Hematopoietic multipotent progenitor cell (in vitro differentiated cells): ENCODE measurements around the gene AIRE. TPM values are rescaled to one million over a fixed set of nuclear protein-coding genes. Genes with fewer than 3 reads are reported as not detected.

Source experiments
- DNase-seq, 3 donors: peaks; one replicate each; pipeline ENCODE4 v3.0.0-alpha.2; 2011 to 2015; ENCODE audit warnings: low read depth in 2 of 3, low spot score in 2 of 3
- total RNA-seq: library from RNA; depleted of rRNA; stranded (reverse); fragments of >200 nt; gene quantifications from one replicate; pipeline ENCODE4 v1.2.3, GENCODE V29; 2012

AIRE gene
- total RNA-seq, 1 donor: 0.27 TPM

DNA sequence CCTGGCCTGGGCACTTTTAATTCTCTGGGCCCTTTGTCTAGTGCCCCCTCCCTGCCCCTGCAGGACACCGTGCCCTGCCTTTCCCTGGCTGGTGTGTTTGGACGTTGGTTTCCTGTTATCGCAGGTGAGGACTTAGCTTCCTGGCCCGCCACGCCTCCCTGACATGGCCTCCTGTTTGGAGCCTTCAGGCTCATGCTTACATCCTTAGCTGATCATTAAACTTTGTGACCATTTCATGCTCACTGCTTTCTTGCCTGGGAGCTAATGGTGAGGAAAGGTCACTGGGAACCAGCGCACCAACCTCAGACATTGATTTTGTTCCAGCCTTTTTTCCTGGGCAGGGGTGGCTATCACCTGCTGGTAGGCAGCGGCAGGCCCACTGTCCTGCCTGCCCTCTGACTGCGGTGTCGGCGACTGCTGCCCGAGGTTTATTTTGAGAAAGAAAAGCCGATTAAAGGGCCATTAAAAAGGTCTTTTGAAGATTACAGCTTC, 17.9 kb downstream of the AIRE start:
- no peak for DNase-seq

DNA sequence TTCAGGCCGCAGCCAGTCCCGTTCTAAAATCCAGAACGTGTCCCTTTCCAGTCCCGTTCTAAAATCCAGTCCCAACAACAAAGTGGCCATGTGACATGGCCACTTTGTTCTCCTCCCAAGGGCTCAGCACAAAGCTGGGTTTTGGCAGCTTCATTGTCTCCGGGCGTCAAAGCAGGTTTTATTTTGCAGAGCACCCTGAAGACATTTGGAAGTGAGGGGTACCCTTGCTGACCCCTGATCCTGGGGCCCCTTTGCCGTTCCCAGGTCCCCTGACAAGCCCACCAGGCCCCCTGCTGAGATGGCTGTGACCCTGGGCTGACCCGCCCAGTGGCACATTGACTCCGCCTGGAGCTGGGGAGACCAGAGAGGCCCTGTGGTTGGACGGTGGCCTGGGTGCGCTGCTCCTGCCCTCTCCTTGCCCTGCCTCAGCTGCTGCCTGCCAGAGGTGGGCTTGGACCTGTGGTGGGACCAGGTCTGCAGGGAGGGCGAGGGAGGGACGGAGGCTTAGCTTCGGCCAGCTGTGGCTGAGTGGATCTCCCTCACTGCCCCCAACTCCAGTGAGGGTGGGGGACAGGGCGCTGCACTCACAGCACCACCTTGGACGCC, 18.4 kb downstream of the AIRE start:
- no peak for DNase-seq

DNA sequence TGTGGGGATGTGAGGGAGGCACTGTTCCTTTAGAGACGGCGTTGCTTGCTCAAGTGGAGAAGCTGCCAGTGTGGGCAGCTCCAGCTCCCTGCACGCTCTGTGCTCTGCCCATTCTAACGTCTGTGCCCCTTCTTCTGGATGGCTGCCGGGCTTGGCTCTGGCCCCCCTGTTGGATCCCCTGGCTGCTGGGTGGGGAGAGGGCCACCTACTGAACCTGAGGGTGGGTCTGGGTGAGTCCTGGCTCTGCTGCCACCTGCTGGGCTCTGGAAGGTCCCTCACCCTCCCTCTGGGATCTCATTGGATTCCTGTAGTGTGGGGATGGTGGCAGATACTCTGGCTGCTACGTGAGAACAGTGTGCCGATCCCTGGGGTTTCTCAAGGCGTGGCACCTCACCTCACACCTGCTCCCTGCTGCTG, 19.2 kb downstream of the AIRE start:
- DNase-seq: peak in 2 of 3 donors; percentile 56 to 68

DNA sequence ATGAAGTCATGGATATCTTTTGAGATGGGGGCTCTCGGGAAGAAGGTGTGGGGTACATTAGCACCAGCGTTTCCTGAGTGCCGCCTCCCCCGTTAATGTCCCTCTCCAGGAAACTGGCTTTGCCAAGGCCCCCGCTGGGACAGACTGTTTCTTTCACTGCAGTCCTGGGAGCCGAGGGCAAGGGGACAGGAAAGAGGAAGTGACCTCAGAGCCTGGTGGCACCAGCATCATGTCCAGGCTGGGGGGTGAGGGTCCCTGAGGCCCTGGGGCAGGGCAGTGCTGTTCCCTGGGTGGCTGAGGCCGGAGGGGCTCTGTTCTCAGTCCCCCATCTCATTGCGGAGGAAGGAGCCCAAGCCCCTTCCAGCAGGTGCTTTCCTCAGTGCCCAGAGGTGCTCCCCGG, 20.0 kb downstream of the AIRE start:
- DNase-seq: no peak

DNA sequence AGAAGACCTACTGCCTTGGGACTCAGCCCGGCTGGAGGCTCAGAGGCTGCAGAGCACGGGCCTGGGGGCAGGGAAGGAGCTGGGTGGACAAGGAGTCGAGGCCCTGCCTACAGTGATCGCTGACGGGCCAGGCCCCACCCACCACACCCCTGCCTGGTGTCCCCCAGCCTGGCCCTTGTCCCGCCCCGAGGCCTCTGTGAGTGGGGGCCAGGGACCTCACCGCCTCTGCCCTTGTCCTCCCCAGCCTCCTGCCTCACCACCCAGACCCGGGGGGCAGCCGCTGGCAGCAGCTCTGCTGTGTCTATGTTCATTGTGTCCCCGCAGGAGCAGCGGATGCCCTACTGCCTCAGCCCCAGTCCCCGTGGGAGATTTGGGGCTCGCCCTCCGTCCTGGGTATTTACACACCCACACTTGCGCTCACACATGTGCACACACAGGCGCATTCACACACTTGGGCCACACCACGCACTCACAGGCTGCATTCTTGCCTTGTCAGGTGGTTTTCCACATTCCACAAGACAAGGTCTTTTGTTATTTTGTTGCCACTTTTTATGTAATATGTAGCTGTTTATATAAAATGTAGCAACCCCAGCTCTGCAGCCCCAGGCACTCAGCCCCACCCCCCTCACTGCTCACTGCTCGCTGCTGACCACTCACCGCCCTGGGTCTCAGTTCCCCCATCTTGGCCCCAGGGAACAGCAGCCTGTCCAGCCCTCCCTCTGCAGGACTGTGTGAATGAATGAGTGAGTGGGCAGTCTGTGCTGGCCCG, 21.4 kb downstream of the AIRE start:
- no peak for DNase-seq

DNA sequence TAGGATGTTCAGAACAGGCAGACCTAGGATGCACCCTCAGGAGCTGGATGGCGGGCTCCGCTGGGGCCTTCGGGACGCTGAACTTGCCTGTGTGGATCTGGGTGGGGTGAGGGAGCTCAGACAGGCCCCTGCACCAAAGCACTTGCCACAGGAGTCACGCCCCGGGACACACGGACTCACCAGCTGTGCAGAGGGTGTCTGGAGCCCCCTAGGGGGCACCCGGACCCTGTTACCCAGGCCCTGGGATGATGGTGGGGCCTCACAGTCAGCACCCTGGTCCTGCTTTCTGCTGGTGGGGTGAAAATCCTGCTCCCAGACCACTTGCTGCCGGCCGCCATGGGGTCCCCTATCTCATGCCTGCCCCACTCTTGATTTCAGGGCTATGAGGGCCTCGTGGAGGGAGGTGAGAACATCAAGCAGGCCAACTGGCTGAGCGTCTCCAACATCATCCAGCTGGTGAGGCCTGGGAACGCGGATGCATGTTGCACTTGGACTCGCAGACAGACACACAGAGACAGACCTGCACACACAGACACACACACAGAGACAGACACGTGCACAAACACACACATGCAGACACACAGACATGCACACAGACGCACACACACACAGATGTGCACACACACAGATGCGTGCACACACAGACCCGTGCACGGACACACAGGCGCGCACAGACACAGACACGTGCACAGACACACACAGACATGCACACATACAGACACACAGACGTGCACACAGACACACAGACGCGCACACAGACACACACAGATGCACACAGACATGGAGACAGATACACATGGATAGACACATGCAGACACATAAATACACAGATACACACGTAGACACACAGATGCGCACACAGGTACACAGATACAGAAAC, 25.2 kb downstream of the AIRE start:
- no peak for DNase-seq

DNA sequence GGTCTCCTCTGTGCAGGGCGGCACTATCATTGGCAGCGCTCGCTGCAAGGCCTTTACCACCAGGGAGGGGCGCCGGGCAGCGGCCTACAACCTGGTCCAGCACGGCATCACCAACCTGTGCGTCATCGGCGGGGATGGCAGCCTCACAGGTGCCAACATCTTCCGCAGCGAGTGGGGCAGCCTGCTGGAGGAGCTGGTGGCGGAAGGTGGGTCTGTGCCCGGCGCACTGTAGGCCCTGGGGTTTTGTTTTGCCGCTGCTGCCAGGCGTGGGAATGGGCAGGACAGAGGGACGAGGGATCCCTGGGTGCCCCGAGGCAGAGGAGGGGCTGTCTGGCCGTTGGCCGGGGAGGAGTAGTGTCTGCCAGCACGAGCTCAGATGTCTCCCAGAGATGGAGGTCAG, 26.4 kb downstream of the AIRE start:
- DNase-seq: no peak

DNA sequence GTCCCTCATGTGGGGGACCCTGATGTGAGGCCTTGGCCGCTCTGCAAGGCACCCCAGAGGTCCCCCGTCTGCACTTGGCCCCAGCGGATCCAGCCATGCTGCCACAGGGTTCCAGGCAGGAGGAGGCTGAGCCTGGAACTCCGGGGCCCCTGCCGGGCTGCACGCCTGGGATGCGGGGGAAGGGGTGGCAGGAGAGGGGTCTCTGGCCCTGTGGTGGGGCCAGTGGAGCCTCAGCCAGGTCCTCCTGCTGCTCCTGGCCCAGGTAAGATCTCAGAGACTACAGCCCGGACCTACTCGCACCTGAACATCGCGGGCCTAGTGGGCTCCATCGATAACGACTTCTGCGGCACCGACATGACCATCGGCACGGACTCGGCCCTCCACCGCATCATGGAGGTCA, 27.0 kb downstream of the AIRE start:
- no peak for DNase-seq

DNA sequence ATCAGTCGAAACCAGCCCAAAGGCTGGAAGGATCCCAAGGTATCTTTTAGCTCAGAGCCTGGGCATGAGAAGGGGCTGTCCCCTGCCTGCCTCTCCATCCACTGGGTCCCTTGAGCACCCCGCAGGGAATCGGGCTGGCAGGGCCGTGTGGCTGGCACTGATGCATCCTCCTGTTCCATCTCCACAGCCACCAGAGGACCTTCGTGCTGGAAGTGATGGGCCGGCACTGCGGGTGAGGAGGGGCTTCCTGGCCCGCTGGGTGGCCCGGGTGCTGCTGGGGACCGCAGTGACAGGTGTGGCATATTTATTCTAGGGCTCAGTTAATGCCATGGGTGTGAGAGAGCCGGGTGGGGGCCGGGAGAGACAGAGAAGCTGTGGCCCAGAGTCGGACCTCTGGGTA, 27.8 kb downstream of the AIRE start:
- DNase-seq: no peak

DNA sequence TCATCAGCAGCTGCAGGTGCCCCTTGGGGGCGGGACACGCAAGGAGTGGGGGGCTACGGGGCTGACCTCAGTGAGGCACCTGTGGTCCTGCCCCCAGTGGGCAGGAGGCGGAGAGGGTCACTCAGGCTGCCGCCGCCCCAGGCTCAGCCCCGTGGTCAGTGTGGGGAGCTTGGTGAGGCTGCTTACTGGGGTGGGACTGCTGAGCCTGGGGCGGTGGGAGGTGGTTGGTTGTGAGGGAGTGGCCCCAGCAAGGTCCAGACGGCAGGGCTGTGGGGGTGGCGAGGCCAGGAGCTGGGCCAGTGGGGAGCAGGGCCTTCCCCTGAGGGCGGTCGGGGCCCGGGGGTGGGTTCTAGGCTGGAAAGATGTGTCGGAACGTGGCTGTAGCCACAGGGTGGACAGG, 28.5 kb downstream of the AIRE start:
- no peak for DNase-seq

DNA sequence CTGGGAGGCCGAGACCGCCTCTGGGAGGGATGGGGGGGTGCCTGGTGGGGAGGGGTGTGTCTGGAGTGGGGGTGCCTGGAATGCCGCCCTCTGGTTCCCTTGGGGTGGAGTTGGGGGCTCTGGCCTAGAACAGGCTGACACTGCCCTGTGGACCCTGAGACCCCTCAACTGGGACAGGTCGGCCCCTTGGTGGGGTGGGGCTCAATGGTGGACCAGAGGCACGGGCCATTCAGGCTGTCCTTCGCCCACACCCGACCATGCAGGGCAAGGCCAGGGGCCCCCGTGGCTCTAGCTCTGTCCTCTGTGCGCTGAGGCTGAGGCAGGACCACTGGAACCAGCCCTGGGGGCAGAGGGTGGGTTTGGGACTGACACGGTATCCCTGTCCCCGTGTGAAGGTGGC, 28.9 kb downstream of the AIRE start:
- DNase-seq: no peak

DNA sequence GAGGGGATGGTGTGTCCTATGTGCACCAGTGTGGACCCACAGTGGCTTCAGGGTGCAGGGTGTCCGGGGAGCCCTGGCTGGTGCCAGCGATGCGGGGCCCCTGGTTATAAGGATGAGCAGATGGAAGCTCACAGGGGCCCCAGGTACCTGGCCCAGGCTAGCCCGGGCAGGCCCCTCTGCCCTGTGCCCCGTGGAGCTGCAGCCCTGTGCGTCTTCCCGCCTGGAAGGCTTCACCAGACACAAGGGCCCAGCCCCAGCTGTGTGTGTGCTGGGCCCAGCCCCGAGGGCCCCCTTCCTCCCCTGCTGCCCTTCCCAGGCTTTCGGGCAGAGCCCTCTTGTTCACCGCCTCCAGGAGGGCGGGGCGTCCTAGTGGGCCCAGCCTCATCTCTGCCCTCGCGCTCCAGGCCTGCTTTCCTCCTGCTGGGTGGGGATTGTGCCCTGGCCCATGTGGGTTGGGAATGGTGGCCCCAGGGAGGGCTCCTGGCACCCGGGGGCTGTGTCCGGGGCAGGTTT, 30.1 kb downstream of the AIRE start:
- no peak for DNase-seq

DNA sequence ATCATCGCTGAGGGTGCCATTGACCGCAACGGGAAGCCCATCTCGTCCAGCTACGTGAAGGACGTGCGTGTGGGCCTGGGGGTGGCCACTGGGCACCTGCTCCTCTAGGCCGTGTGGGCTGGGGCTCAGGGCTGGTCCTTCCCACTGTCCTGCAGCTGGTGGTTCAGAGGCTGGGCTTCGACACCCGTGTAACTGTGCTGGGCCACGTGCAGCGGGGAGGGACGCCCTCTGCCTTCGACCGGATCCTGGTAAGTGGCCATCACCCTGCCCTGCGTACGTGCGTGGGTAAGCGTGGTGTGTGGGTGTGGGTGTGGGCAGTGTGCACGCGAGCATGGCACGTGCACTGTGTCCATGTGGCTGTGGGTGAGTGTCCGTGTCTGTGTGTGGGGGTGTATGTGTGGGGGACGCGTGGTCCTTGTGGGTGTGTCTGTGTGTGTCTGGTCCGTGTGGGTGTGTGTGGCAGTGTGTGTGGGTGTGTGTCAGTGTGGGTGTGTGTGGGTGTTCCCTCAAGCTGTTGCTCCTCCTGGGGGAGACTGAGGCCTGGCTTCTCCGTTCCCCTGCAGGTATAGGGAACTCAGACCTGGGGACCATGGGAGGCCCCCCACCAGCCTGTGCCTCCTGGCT, 30.7 kb downstream of the AIRE start:
- no peak for DNase-seq

DNA sequence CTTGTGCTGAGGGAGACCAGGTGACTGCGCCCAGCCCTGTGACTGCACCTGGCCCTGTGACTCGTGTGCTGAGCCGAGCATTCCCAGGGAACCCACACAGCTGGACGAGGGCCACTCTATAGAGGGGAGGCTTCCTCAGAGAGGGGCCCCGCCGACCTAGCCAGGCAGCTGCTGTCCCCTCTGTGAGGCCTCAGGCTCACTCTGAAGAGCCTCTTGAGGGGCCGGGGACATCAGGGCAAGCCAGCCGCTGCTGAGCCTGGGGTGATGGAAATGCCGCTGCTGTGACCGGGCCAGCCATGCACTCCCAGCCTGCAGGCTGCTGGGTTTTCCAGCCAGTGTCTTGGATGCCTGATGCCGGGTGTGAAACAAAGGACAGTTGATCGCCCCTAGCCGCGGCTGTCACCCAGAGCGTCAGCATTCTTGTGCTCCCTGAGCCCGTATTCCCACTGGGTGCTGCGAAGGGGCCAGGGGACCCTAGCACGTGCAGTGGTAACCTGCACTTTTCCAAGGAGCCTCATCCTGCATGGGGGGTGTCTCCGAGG, 31.6 kb downstream of the AIRE start:
- DNase-seq: no peak

DNA sequence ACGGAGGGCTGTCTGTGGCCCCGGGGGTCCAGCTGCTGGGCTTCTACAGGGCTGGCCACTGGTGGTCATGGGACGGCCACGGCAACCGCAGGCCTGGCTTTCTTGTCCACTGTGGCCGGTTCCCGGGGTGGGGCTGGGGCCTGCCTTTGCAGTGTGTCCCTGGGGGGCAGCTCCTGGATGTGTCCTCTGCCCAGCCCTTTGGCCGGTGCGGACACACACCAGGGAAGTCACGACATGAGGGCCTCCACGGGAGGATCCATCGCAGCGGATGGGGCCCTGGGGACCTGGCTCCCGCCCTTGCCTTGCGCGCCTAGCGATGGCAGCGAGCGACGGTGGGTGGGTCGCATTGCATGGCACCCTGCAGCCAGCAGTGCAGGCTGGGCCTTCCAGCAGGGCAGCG, 32.2 kb downstream of the AIRE start:
- no peak for DNase-seq

DNA sequence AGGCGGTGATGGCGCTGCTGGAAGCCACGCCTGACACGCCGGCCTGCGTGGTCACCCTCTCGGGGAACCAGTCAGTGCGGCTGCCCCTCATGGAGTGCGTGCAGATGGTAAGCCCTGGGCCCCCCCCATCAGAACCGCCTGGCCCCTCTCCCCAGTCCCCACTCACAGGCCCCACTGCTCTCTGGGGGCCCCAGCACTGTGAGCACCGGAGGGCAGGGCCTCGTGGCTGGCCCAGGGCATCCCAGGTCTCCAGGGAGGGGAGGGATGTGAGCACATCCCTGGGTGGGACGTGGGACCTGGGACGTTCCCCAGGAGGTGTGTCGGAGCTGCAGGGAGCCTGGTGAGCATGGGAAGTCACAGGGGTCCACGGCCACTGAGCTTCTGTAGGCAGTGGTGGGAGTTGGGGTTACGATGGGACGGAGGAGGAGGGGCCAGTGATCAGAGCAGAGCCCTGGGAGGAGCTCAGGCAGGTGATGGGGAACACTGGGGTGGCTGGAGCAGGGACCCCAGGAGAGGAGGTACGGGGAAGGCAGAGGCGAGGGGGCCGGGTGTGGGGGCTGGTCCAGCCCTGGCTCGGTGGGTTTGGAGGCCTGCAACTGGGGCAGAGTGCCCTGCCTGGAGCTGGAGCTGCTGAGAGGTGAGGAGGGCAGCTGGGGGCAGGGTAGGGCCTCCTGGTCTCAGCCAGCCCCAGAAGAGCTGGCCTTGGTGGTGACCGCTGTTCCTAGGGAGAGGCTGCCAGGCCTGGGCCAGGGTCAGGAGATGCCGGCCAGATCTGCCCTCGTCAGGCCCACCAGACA, 33.0 kb downstream of the AIRE start:
- DNase-seq: no peak

DNA sequence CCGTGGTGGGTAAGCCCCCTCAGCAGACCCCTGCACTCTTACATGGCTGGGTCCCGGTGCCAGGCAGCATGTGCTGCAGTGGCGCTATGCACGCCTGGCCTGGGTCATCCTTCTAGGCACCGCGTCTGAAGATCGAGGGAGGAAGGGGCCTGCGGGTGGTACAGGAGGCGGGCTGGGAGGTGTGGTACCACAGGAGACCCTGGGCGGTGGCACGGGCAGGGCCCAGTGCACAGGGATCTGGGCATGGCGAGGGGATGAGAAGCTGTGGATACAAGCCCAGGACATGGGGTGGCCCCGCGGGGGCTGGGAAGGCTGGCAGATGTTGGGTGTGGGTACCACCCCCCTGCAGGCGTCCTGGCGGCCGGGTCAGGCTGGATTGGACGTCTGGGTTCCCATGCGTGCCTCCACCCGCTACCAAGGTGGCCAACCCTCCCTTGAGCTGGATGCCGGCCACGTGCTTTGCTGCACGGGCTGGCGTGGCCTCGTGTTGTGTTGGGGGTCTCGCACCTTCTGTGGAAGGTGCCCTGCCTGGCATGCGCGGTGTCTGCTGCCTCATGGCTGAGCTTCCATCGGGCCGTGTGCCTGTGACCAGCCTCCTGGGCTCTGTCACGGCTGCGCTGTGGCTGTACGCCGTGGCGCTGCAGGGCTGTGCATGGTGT, 33.9 kb downstream of the AIRE start:
- DNase-seq: no peak

DNA sequence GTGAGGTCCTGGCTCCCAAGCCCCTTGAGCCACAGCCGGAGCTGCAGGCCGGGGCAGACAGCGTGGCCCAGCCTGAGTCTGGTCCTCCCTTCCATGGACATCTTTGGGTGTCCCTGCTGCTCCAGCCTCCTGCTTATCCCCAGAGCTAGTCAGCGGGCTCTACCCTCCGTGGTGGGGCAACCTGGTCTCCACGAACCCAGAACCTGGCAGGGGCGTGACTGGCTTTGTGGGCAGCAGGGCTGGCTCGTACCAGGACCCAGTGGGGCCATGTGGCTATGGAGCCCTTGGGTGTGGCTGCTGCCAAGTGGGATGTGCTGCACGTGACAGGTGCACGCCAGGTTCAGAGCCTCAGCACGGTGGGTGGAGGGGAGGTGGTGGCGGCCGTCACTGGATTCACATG, 35.2 kb downstream of the AIRE start:
- DNase-seq: no peak

DNA sequence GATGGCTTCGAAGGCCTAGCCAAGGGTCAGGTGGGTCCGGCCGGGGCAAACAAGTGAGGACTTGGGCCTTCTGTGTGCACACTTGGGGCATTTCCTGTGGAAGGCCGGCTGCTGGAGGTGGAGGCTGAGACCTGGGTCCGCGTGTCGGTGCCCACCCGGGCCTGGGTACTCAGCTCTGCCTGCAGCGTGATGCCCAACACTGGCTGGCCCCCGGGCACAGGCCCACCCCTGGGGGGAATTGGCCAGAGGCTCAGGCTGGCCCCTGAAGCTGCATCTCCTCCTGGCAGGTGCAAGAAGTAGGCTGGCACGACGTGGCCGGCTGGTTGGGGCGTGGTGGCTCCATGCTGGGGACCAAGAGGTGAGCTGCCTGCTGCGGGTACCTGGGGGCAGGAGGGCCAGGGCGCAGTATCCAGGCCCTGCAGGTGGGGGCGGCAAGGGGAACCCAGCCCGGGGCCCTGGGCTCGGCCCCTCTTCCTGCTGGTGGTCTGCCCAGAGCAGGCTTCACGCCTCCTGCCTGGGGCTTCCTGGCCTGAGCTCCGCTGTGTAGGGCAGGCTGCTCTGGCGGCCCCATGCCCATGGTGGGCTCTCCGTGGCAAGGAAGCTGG, 36.3 kb downstream of the AIRE start:
- DNase-seq: no peak
